Measurements from ENCODE around the gene CTNND2.

The CTNND2 gene

DNA sequence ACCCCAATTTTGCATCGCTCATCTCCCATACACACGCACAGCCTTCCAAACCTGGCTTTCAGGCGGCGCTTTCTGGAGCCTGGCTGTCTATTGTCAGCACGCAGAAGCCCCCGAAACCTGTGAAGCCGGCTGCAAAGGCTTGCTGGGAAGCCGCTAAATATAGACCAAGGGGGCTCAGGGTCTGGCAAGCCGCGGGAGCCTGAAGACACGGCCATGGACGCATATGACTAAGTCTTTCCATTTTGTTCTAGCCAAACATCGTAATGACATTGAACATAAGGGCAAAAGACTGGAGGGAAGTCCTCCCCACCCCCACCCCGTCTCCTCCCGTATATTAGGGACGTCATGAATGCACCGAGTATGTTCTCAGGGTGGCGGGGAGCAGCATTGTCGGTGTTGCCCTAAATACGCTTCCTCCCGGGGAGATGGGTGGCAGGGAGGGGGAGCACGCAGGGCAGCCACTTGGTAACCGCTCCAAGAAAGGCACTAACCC lies 1.1 kb downstream of the CTNND2 start:
- peak; percentile 32 for DNase-seq (ENCODE audit: low read depth, low spot score)
- H3K4me3 ChIP-seq (ENCODE audit: low read depth, low read length), result peak overlapping the region; percentile 44
- in situ Hi-C loops (cut with HindIII; ENCODE audit: low sequenced_read_pairs), result no loop called here
- no peak for TF ChIP-seq CTCF (IDR thresholded peaks at IDR 0.05; ENCODE audit: low read depth, low read length)

DNA sequence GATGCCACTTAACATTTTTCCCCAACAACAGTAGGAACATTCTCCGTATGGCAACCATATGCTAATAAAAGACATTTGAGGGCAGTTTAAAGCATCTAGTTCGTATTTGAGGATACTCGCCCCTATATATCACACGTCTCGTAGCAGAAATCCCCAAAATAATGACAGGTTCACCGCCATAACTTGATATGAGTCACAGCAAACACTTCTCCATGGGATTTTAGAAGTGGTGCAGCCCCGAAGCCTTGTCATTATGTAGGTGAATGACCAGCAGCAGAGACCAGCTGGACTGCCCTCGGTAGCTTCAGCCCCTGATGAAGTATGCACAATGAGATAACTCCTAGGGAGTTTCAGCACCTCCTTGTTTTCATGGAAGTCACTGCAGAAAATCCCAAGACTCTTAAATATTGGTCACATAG lies 2.0 kb downstream of the CTNND2 start:
- TF ChIP-seq CTCF (IDR thresholded peaks at IDR 0.05; ENCODE audit: low read depth, low read length), result no peak

GRCh38 chr5:11898787-11899186 lies 5.5 kb downstream of the CTNND2 start:
- in situ Hi-C loops (cut with HindIII; ENCODE audit: low sequenced_read_pairs), result no loop called here
- TF ChIP-seq CTCF (IDR thresholded peaks at IDR 0.05; ENCODE audit: low read depth, low read length), result no peak
- H3K4me3 ChIP-seq (ENCODE audit: low read depth, low read length), result no peak overlapping the region
- no peak for DNase-seq (ENCODE audit: low read depth, low spot score)

More for the DNA sequence above, 2.0 kb downstream of the CTNND2 start:
- in situ Hi-C loops (cut with HindIII; ENCODE audit: low sequenced_read_pairs), result no loop called here
- no peak for DNase-seq (ENCODE audit: low read depth, low spot score)
- H3K4me3 ChIP-seq (ENCODE audit: low read depth, low read length), result no peak overlapping the region

DNA sequence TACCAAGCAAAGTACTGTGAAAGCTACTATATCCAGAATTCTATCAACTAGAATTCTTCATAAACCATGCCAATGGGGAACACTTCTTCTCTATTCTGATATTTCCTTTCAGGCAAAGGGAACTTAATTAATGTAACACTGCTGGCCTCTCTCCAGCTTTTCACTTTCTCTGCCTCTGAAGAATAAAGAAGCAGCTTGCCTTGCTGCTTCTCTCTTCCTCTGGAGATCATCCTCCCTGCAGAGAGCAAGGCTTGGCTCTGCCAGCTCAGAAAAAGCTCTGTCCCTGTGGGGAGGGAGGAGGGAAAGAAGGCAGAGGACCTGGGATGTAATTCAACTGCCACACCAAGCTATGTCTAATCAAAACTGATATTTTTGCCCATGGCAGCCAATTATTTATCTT lies 6.5 kb downstream of the CTNND2 start:
- in situ Hi-C loops (cut with HindIII; ENCODE audit: low sequenced_read_pairs), result no loop called here

DNA sequence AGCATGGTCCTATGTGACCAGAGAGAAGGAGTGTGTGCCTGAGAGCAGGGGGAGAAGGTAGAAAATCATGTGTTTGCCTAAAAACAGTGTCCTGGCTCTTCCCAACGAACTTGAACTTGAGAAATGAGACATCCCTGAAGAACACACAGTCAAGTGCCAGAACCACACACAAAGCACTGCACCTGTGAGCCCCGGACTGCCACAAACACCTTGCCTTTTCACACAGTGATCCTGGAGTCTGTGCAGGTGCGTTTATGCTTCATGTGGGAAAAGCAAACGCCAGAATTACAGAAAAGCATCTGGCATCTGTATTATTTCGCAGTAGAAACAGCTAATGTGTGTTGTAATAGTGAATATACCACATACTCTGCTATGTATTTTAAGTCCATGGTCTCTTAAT lies 9.3 kb downstream of the CTNND2 start:
- no peak for DNase-seq (ENCODE audit: low read depth, low spot score)
- H3K4me3 ChIP-seq (ENCODE audit: low read depth, low read length), result no peak overlapping the region
- TF ChIP-seq CTCF (IDR thresholded peaks at IDR 0.05; ENCODE audit: low read depth, low read length), result no peak
- in situ Hi-C loops (cut with HindIII; ENCODE audit: low sequenced_read_pairs), result no loop called here

More for the DNA sequence above, 6.5 kb downstream of the CTNND2 start:
- no peak overlapping the region for H3K4me3 ChIP-seq (ENCODE audit: low read depth, low read length)
- no peak for TF ChIP-seq CTCF (IDR thresholded peaks at IDR 0.05; ENCODE audit: low read depth, low read length)
- DNase-seq (ENCODE audit: low read depth, low spot score), result no peak

GRCh38 chr5:11892832-11893231 lies 11.4 kb downstream of the CTNND2 start:
- no peak for TF ChIP-seq CTCF (IDR thresholded peaks at IDR 0.05; ENCODE audit: low read depth, low read length)
- in situ Hi-C loops (cut with HindIII; ENCODE audit: low sequenced_read_pairs), result no loop called here
- no peak for DNase-seq (ENCODE audit: low read depth, low spot score)
- no peak overlapping the region for H3K4me3 ChIP-seq (ENCODE audit: low read depth, low read length)

DNA sequence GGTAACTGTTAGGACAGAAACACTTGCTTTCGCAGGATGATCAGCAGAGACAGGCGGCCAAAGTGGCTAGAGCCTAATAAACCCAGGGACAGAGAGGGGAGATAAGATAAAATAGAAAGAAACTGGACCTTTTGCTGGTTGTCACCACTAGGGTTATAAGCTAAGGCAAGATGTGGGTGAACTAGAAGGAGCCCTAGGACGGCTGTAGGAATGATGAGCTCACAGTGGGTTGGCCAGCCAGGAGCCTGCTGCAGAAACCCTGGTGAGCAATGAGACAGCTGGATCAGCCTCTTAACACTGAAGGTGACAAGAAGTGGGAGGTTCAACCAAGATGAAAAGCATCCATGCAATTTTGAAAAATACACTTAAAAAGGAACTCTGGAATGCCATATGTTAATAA lies 13.5 kb downstream of the CTNND2 start:
- no peak for TF ChIP-seq CTCF (IDR thresholded peaks at IDR 0.05; ENCODE audit: low read depth, low read length)
- in situ Hi-C loops (cut with HindIII; ENCODE audit: low sequenced_read_pairs), result no loop called here
- no peak for DNase-seq (ENCODE audit: low read depth, low spot score)
- H3K4me3 ChIP-seq (ENCODE audit: low read depth, low read length), result no peak overlapping the region
